Measurements from ENCODE around the gene APBB3. TPM values are rescaled to one million over a fixed set of nuclear protein-coding genes. Genes with fewer than 3 reads are reported as not detected.

APBB3 gene
- total and polyA plus RNA-seq, 9 of the 15 experiments (the other 6 are each of a cell fraction or from before 2014, with no cell fraction given) = 0.17 to 24.3 (median 9.5) TPM

DNA sequence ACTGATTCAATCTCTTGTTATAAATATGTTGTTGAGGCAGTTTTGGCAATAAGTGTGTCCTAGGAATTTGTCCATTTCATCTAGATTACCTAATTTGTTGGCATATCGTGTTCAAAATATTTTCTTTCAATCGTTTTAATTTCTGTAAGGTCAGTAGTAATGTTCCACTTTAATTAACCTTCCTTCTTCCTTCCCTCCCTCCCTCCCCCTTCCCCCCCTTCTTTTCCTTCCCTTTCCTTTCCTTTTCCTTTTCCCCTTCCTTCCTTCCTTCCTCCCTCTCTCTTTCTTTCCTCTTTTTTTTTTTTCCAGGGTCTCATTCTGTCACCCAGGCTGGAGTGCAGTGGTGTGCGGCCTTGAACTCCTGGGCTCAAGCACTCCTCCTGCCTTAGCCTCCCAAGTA, 41.5 kb upstream of the APBB3 start:
- no peak overlapping the region for H3K4me2 ChIP-seq (ENCODE audit: insufficient read depth, low read length)
- H3K36me3 ChIP-seq (ENCODE audit: control insufficient read depth, insufficient read depth, low read length) = no peaks in the 10 kb centered on the region
- H3K79me2 ChIP-seq (ENCODE audit: control insufficient read depth, insufficient read depth, low read length) = no peaks in the 10 kb centered on the region
- BruUV-seq (replicated peaks) = no TSS peak
- ChIA-PET POLR2A (no interaction called here), CTCF (ENCODE audit: low intra/inter-chr PET ratio) (no interaction called here)
- no peak overlapping the region for H2AFZ ChIP-seq (ENCODE audit: low read depth, low read length)
- FAIRE-seq (no peak), ATAC-seq (no peak), DNase-seq (ENCODE audit: extremely low read depth in 1 of 4, low spot score in 3 of 4) (no peak)
- no peak overlapping the region for H3K9ac ChIP-seq (ENCODE audit: insufficient read depth in 1 of 2, low read depth in 2 of 2, low read length in 2 of 2)
- H3K4me1 ChIP-seq (replicated peaks in 1 of 2; ENCODE audit: control insufficient read depth in 2 of 2, insufficient read depth in 2 of 2, low read length in 2 of 2) = no peaks in the 10 kb centered on the region
- H3K4me3 ChIP-seq = no peak overlapping the region
- peaks cover 12% of the 10 kb centered on the region for H3K9me3 ChIP-seq (replicated peaks; ENCODE audit: control insufficient read depth, insufficient read depth, low read depth, low read length)
- H3K27me3 ChIP-seq (ENCODE audit: control insufficient read depth in 2 of 2, insufficient read depth in 2 of 2, low read length in 2 of 2) = no peaks in the 10 kb centered on the region
- no peak for TF ChIP-seq JUNB (CRISPR knock-in tag; conservative IDR thresholded peaks at IDR 0.05)
- TF ChIP-seq, protein P1, sequence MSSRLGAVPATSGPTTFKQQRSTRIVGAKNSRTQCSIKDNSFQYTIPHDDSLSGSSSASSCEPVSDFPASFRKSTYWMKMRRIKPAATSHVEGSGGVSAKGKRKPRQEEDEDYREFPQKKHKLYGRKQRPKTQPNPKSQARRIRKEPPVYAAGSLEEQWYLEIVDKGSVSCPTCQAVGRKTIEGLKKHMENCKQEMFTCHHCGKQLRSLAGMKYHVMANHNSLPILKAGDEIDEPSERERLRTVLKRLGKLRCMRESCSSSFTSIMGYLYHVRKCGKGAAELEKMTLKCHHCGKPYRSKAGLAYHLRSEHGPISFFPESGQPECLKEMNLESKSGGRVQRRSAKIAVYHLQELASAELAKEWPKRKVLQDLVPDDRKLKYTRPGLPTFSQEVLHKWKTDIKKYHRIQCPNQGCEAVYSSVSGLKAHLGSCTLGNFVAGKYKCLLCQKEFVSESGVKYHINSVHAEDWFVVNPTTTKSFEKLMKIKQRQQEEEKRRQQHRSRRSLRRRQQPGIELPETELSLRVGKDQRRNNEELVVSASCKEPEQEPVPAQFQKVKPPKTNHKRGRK (tag; IDR thresholded peaks at IDR 0.05) = peak; percentile 64; the same call in 1 of the 2 replicates
- intact Hi-C loops (cut with micrococcal nuclease) = no loop called here
- no peak overlapping the region for H3K27ac ChIP-seq (ENCODE audit: extremely low read depth, low read depth, low read length)
- H3K9me1 ChIP-seq (ENCODE audit: control insufficient read depth, insufficient read depth, low read length) = no peaks in the 10 kb centered on the region
- in situ Hi-C loops (cut with MboI) = no loop called here
- H4K20me1 ChIP-seq (replicated peaks; ENCODE audit: control insufficient read depth, insufficient read depth, low read length) = no peaks in the 10 kb centered on the region
- 44% methylated on average over 3 of the region's 3 CpGs for WGBS (ENCODE audit: insufficient coverage, low coverage, missing lambda C conversion rate)

DNA sequence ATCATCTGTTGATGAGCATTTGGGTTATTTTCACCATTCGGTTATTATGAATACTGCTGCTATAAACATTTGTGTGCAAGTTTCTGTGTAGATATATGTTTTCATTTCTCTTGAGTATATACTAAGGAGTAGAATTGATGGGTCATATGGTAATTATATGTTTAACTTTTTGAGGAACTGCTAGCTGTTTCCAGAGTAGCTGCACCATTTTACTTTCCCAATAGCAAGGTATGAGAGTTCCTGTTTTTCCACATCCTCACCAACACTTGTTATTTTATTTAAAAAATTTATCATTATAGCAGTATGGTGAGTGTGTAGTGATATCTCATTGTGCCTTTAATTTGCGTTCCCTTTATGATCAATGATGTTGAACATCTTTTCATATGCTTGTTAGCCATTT, 39.3 kb upstream of the APBB3 start:
- in situ Hi-C loops (cut with MboI) = no loop called here
- no peak overlapping the region for H2AFZ ChIP-seq (ENCODE audit: low read depth, low read length)
- no peak overlapping the region for H3K4me3 ChIP-seq
- no peaks in the 10 kb centered on the region for H3K36me3 ChIP-seq (ENCODE audit: control insufficient read depth, insufficient read depth, low read length)
- no peaks in the 10 kb centered on the region for H3K4me1 ChIP-seq (replicated peaks in 1 of 2; ENCODE audit: control insufficient read depth in 2 of 2, insufficient read depth in 2 of 2, low read length in 2 of 2)
- FAIRE-seq = no peak
- no peaks in the 10 kb centered on the region for H3K79me2 ChIP-seq (ENCODE audit: control insufficient read depth, insufficient read depth, low read length)
- H3K4me2 ChIP-seq (ENCODE audit: insufficient read depth, low read length) = no peak overlapping the region
- no TSS peak for BruUV-seq (replicated peaks)
- CTCF ChIA-PET (ENCODE audit: low intra/inter-chr PET ratio) = no interaction called here
- H4K20me1 ChIP-seq (replicated peaks; ENCODE audit: control insufficient read depth, insufficient read depth, low read length) = no peaks in the 10 kb centered on the region
- no peaks in the 10 kb centered on the region for H3K27me3 ChIP-seq (ENCODE audit: control insufficient read depth in 2 of 2, insufficient read depth in 2 of 2, low read length in 2 of 2)
- POLR2A ChIA-PET = no interaction called here
- no peak overlapping the region for H3K9ac ChIP-seq (ENCODE audit: insufficient read depth in 1 of 2, low read depth in 2 of 2, low read length in 2 of 2)
- no peaks in the 10 kb centered on the region; the same call in 1 of the 2 replicates for H3K9me3 ChIP-seq (replicated peaks; ENCODE audit: control insufficient read depth, insufficient read depth, low read depth, low read length)
- DNase-seq (ENCODE audit: extremely low read depth in 1 of 4, low spot score in 3 of 4) = no peak
- no peak overlapping the region for H3K27ac ChIP-seq (ENCODE audit: extremely low read depth, low read depth, low read length)
- no peaks in the 10 kb centered on the region for H3K9me1 ChIP-seq (ENCODE audit: control insufficient read depth, insufficient read depth, low read length)
- 34% methylated on average over 2 of the region's 2 CpGs for WGBS (ENCODE audit: insufficient coverage, low coverage, missing lambda C conversion rate)
- ATAC-seq = no peak
- intact Hi-C loops (cut with micrococcal nuclease) = no loop called here
- TF ChIP-seq ZNF699 (CRISPR knock-in tag; IDR thresholded peaks at IDR 0.05; ENCODE audit: insufficient replicate concordance) (no peak), ZC3H8 (IDR thresholded peaks at IDR 0.05) (no peak), SNIP1 (IDR thresholded peaks at IDR 0.05; ENCODE audit: low read depth) (no peak)
- TF ChIP-seq, protein P2, sequence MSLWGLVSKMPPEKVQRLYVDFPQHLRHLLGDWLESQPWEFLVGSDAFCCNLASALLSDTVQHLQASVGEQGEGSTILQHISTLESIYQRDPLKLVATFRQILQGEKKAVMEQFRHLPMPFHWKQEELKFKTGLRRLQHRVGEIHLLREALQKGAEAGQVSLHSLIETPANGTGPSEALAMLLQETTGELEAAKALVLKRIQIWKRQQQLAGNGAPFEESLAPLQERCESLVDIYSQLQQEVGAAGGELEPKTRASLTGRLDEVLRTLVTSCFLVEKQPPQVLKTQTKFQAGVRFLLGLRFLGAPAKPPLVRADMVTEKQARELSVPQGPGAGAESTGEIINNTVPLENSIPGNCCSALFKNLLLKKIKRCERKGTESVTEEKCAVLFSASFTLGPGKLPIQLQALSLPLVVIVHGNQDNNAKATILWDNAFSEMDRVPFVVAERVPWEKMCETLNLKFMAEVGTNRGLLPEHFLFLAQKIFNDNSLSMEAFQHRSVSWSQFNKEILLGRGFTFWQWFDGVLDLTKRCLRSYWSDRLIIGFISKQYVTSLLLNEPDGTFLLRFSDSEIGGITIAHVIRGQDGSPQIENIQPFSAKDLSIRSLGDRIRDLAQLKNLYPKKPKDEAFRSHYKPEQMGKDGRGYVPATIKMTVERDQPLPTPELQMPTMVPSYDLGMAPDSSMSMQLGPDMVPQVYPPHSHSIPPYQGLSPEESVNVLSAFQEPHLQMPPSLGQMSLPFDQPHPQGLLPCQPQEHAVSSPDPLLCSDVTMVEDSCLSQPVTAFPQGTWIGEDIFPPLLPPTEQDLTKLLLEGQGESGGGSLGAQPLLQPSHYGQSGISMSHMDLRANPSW (CRISPR knock-in tag; IDR thresholded peaks at IDR 0.05) = no peak
- TF ChIP-seq, protein P3, sequence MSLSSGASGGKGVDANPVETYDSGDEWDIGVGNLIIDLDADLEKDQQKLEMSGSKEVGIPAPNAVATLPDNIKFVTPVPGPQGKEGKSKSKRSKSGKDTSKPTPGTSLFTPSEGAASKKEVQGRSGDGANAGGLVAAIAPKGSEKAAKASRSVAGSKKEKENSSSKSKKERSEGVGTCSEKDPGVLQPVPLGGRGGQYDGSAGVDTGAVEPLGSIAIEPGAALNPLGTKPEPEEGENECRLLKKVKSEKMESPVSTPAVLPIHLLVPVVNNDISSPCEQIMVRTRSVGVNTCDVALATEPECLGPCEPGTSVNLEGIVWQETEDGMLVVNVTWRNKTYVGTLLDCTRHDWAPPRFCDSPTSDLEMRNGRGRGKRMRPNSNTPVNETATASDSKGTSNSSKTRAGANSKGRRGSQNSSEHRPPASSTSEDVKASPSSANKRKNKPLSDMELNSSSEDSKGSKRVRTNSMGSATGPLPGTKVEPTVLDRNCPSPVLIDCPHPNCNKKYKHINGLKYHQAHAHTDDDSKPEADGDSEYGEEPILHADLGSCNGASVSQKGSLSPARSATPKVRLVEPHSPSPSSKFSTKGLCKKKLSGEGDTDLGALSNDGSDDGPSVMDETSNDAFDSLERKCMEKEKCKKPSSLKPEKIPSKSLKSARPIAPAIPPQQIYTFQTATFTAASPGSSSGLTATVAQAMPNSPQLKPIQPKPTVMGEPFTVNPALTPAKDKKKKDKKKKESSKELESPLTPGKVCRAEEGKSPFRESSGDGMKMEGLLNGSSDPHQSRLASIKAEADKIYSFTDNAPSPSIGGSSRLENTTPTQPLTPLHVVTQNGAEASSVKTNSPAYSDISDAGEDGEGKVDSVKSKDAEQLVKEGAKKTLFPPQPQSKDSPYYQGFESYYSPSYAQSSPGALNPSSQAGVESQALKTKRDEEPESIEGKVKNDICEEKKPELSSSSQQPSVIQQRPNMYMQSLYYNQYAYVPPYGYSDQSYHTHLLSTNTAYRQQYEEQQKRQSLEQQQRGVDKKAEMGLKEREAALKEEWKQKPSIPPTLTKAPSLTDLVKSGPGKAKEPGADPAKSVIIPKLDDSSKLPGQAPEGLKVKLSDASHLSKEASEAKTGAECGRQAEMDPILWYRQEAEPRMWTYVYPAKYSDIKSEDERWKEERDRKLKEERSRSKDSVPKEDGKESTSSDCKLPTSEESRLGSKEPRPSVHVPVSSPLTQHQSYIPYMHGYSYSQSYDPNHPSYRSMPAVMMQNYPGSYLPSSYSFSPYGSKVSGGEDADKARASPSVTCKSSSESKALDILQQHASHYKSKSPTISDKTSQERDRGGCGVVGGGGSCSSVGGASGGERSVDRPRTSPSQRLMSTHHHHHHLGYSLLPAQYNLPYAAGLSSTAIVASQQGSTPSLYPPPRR (CRISPR knock-in tag; IDR thresholded peaks at IDR 0.05; ENCODE audit: borderline replicate concordance) = no peak

Data from K562 (cell line).